Duodenal mucosa (tissue), 2 donors: ENCODE results near the gene PRTN3.
"Not testable (repeated sequence)": the region's sequence is repeated elsewhere in the genome, so short reads cannot be mapped to it uniquely, and the experiment has no call there.

Source experiments
- H3K27ac ChIP-seq: one replicate; pipeline ENCODE4 v1.7.0; 2013; ENCODE audit warnings: low read depth, low read length
- H3K27me3 ChIP-seq, 2 donors: one replicate each; pipeline ENCODE4 v1.7.0; 2013; ENCODE audit warnings: low read length in 2 of 2, control low read depth in 1 of 2; ENCODE audit not compliant: insufficient read depth in 2 of 2, control insufficient read depth in 1 of 2
- H3K36me3 ChIP-seq, 2 donors: one replicate each; pipeline ENCODE4 v1.7.0; 2013; ENCODE audit warnings: low read length in 2 of 2, control low read depth in 1 of 2; ENCODE audit not compliant: insufficient read depth in 2 of 2, control insufficient read depth in 1 of 2
- H3K4me1 ChIP-seq, 2 donors: one replicate each; pipeline ENCODE4 v1.7.0; 2013; ENCODE audit warnings: low read length in 2 of 2, control low read depth in 1 of 2; ENCODE audit not compliant: insufficient read depth in 2 of 2, control insufficient read depth in 1 of 2
- H3K4me3 ChIP-seq, 2 donors: one replicate each; pipeline ENCODE4 v1.7.0; 2013; ENCODE audit warnings: low read length in 2 of 2, low read depth in 1 of 2
- H3K9ac ChIP-seq, 2 donors: one replicate each; pipeline ENCODE4 v1.7.0; 2013; ENCODE audit warnings: low read length in 2 of 2, low read depth in 1 of 2
- H3K9me3 ChIP-seq, 2 donors: one replicate each; pipeline ENCODE4 v1.7.0; 2013; ENCODE audit warnings: low read length in 2 of 2, control low read depth in 1 of 2; ENCODE audit not compliant: control insufficient read depth in 1 of 2

Gene PRTN3

GRCh38 chr19:875265-875879 lies 34.6 kb downstream of the PRTN3 start:
- peaks cover 0 to 42% of the 10 kb centered on the region in 2 donors for H3K36me3 ChIP-seq
- no peak overlapping the region for H3K9ac ChIP-seq
- no peaks in the 10 kb centered on the region for H3K27me3 ChIP-seq
- no peaks in the 10 kb centered on the region for H3K4me1 ChIP-seq
- H3K9me3 ChIP-seq, result no peaks in the 10 kb centered on the region
- H3K4me3 ChIP-seq, result no peak overlapping the region
- H3K27ac ChIP-seq, result no peak overlapping the region

- H3K27me3 ChIP-seq, result no peaks in the 10 kb centered on the region
- H3K9me3 ChIP-seq, result no peaks in the 10 kb centered on the region
- H3K4me1 ChIP-seq, result no peaks in the 10 kb centered on the region
- H3K4me3 ChIP-seq, result no peak overlapping the region
- H3K36me3 ChIP-seq, result peaks cover 3 to 38% of the 10 kb centered on the region in 2 donors
- no peak overlapping the region for H3K9ac ChIP-seq
- H3K27ac ChIP-seq, result no peak overlapping the region
Observed at GRCh38 chr19:876089-876488, 35.3 kb downstream of the PRTN3 start.

DNA sequence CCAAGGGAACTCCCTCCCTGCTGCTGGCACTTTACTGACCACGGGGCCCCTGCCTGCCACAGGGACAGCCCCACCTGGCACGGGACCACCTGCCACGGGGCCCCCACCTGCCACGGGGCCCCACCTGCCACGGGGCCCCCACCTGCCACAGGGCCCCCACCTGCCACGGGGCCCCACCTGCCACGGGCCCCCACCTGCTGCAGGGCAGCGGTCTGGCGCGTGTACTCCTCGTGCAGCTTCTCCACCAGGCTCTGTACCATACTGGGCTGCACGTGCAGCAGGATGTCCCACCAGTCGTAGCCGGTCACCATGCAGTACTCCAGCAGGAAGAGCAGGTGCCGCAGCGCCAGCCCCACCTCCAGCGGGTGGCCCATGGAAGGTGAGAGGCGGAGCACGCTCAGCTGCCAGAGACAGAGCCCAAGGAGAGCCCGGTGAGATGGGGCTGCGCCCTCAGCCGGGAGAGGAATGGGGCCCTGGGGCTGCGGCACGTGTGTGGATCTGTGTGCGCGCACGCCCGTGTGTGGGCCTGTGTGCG lies 36.0 kb downstream of the PRTN3 start:
- Histone ChIP-seq H3K27me3 (no peaks in the 10 kb centered on the region), H3K4me3 (no peak overlapping the region), H3K9me3 (no peaks in the 10 kb centered on the region), H3K36me3 (peaks cover 10 to 41% of the 10 kb centered on the region in 2 donors), H3K27ac (no peak overlapping the region), H3K4me1 (no peaks in the 10 kb centered on the region), H3K9ac (no peak overlapping the region)

DNA sequence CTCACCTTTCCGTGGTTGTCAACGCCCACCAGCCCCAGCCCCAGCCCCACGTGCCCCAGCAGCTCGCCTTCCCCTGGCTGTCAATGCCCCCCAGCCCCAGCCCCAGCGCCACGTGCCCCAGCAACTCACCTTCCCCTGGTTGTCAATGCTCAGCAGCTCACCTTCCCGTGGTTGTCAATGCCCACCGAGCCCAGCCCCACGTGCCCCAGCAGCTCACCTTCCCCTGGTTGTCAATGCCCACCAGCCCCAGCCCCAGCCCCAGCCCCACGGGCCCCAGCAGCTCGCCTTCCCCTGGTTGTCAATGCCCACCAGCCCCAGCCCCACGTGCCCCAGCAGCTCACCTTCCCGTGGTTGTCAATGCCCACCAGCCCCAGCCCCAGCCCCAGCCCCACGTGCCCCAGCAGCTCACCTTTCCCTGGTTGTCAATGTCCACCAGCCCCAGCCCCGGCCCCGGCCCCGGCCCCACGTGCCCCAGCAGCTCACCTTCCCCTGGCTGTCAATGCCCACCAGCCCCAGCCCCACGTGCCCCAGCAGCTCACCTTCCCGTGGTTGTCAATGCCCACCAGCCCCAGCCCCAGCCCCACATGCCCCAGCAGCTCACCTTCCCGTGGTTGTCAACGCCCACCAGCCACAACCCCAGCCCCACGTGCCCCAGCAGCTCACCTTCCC lies 37.3 kb downstream of the PRTN3 start:
- H3K27me3 ChIP-seq, H3K9me3 ChIP-seq, H3K9ac ChIP-seq, H3K27ac ChIP-seq, H3K4me3 ChIP-seq, H3K4me1 ChIP-seq: not testable (repeated sequence)
- peaks cover 20 to 52% of the 10 kb centered on the region in 2 donors for H3K36me3 ChIP-seq

DNA sequence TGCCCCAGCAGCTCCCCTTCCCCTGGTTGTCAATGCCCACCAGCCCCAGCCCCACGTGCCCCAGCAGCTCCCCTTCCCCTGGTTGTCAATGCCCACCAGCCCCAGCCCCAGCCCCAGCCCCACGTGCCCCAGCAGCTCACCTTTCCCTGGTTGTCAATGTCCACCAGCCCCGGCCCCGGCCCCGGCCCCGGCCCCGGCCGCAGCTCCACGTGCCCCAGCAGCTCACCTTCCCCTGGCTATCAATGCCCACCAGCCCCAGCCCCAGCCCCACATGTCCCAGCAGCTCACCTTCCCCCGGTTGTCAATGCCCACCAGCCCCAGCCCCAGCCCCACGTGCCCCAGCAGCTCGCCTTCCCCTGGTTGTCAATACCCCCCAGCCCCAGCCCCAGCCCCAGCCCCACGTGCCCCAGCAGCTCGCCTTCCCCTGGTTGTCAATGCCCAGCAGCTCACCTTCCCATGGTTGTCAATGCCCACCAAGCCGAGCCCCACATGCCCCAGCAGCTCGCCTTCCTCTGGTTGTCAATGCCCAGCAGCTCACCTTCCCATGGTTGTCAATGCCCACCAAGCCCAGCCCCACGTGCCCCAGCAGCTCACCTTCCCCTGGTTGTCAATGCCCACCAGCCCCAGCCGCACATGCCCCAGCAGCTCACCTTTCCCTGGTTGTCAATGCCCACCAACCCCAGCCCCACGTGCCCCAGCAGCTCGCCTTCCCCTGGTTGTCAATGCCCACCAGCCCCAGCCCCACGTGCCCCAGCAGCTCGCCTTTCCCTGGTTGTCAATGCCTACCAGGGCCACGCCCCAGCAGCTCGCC lies 38.2 kb downstream of the PRTN3 start:
- not testable (repeated sequence) for H3K9ac ChIP-seq, H3K27me3 ChIP-seq, H3K9me3 ChIP-seq, H3K4me1 ChIP-seq, H3K27ac ChIP-seq, H3K4me3 ChIP-seq
- H3K36me3 ChIP-seq, result peaks cover 20 to 52% of the 10 kb centered on the region in 2 donors

DNA sequence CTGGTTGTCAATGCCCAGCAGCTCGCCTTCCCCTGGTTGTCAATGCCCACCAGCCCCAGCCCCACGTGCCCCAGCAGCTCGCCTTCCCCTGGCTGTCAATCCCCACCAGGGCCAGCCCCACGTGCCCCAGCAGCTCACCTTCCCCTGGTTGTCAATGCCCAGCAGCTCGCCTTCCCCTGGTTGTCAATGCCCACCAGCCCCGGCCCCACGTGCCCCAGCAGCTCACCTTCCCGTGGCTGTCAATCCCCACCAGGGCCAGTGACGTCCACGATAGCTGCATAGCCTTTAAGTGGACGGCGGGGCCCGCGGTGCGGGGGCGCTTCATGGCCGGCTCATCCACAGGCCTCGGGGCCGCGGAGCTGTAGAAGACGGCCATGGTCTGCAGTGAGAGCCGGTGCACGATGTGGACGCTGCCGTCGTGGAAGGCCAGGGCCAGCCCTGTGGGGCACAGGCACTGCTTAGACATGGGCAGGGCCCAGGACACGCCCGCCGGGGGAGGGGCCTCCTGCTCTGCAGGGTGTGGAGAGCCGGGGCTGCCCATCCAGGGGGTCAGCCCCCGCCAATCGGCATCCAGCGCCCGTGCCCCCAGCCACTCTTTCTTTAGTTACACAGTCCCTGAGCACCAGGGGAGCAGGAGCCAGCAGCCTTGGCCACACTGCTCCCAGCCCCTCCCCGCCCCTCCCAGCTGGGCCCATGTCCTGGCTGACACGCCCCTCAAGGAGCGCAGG lies 39.1 kb downstream of the PRTN3 start:
- Histone ChIP-seq H3K27ac (no peak overlapping the region), H3K4me1 (no peaks in the 10 kb centered on the region), H3K27me3 (no peaks in the 10 kb centered on the region), H3K36me3 (peaks cover 20 to 48% of the 10 kb centered on the region in 2 donors), H3K9me3 (no peaks in the 10 kb centered on the region), H3K9ac (no peak overlapping the region), H3K4me3 (no peak overlapping the region)

DNA sequence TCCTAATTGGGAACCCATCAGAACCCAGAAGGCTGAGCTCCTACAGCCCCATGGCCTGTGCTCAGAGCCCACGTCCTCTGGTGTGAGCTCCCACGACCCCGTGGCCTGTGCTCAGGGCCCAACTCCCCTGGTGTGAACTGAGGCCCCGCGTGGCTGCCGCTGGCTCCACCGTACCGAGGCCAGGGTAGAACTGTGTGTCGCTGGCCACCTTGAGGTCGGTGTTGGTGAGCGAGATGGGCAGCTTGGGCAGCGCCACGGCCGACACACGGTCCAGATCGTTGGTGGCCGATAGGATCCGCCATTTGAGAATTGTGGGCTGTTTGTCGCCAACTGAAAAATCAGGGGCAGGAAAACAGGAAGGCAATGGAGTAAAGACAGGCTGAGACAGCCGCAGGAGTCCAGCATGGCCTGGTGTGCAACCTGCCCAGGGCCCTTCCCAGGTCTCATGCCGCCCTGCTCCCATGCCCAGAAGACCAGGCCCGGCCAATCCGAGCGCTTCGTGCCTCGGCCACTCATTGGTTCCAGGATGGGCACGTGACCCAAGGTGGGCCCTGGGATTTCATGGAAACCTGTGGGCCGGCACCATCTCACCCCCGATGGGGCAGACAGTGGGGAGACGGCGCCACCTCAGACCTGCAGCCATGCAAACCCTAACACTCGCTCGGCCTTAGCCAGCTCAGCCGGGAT lies 40.7 kb downstream of the PRTN3 start:
- Histone ChIP-seq H3K27me3 (no peaks in the 10 kb centered on the region), H3K4me3 (no peak overlapping the region), H3K9me3 (no peaks in the 10 kb centered on the region), H3K27ac (no peak overlapping the region), H3K9ac (no peak overlapping the region), H3K4me1 (no peaks in the 10 kb centered on the region), H3K36me3 (peaks cover 24 to 56% of the 10 kb centered on the region in 2 donors)

DNA sequence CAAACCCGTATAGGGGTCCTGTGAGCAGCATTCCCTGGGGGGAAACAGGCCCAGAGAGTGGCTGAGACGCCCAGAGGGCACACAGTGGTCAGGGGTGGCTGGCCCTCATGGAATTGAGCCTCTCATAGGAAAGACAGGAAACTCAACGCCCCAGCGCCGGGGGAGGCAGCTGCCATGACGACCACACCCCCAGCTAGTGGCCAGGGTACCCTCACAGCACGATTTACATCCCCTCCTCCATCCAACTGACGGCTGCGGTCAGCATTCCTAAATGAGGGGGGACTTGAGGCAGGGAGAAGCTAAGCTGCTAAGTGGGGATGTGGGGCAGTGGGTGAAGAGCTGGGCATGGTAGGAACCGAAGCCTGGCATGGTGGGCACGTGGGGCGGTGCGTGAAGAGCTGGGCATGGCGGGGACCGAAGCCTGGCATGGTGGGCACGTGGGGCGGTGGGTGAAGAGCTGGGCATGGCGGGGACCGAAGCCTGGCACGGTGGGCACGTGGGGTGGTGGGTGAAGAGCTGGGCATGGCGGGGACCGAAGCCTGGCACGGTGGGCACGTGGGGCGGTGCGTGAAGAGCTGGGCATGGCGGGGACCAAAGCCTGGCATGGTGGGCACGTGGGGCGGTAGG lies 42.2 kb downstream of the PRTN3 start:
- Histone ChIP-seq H3K4me3 (no peak overlapping the region), H3K27me3 (no peaks in the 10 kb centered on the region), H3K36me3 (peaks cover 24 to 58% of the 10 kb centered on the region in 2 donors), H3K27ac (no peak overlapping the region), H3K9ac (no peak overlapping the region), H3K9me3 (no peaks in the 10 kb centered on the region), H3K4me1 (no peaks in the 10 kb centered on the region)

DNA sequence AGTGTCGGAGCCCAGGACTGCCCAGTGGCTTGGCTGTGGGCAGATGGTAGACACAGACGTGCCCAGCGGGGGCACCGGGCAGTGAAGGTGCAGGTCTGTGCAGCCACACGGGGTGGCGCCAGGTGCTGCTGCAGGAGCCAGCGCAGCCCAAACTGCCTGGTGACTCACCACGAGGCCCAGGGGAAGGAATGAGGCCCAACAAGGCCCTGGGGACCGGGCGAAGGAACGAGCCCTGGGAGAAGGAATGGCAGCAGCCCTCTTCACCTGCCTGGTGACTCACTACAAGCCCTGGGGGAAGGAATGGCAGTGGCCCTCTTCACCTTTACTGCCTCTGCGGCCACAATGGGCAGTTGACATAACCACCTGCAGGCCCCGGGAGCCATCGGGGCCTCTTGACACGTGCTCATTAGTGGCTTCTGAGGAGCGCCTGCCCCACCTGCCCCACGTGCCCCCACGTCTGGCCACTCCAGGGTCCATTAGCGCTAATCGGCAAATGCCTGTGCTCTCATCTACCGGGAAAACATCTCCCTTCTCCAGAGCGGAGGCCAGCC lies 42.9 kb downstream of the PRTN3 start:
- Histone ChIP-seq H3K27ac (no peak overlapping the region), H3K27me3 (no peaks in the 10 kb centered on the region), H3K4me3 (no peak overlapping the region), H3K36me3 (peaks cover 24 to 62% of the 10 kb centered on the region in 2 donors), H3K9me3 (no peaks in the 10 kb centered on the region), H3K4me1 (no peaks in the 10 kb centered on the region), H3K9ac (no peak overlapping the region)
